Measurements from ENCODE around the gene CCT6A. TPM values are rescaled to one million over a fixed set of nuclear protein-coding genes. Genes with fewer than 3 reads are reported as not detected.
"Not testable (repeated sequence)": the region's sequence is repeated elsewhere in the genome, so short reads cannot be mapped to it uniquely, and the experiment has no call there.

Gene CCT6A
- total RNA-seq, 1 experiment from 2014 or later: 278 TPM

DNA sequence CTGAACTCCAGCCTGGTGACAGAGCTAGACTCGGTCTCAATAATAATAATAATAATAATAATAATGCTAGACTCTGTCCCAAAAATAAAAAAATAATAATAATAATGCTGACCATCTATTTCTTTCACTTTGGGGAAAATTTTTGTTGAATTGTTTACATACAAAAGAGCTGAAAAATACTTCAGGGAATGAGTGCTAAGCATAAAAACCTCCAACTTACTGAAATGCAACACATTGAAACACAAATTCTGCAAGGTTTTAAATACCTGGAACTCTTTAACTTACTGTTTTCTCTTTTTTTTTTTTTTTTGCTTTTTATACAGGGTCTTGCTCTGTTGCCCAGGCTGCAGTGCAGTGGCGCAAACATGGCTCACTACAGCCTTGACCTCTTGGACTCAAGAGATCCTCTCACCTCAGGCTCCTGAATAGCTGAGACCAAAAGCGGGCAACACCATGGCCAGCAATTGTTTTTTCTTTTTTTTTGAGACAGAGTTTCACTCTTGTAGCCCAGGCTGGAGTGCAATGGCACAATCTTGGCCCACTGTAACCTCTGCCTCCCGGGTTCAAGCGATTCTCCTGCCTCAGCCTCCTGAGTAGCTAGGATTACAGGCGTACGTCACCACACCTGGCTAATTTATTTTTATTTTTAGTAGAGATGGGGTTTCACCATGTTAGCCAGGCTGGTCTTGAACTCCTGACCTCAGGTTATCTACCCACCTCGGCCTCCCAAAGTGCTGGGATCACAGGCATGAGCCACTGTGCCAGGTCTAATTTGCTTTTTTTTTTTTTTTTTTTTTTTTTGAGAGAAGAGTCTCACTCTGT, 46.8 kb downstream of the CCT6A start:
- DNase-seq (ENCODE audit: low spot score): not testable (repeated sequence)

DNA sequence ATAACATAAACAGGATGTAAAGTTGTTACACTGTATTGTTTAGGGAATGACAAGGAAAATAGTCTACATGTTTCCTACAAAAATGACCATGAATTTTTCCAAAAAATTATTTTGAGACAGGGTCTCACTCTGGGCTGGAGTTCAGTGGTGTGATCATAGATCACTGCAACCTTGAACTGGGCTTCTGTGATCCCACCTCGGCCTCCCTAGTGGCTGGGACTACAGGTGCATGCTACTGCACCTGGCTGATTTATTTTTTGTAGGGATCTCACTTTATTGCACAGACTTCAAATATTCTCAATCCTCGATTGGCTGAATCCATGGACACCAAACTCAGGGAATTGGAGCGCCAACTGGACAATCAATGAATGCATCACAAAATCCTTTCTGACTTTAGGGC, 48.1 kb downstream of the CCT6A start:
- DNase-seq (ENCODE audit: low spot score): no peak

DNA sequence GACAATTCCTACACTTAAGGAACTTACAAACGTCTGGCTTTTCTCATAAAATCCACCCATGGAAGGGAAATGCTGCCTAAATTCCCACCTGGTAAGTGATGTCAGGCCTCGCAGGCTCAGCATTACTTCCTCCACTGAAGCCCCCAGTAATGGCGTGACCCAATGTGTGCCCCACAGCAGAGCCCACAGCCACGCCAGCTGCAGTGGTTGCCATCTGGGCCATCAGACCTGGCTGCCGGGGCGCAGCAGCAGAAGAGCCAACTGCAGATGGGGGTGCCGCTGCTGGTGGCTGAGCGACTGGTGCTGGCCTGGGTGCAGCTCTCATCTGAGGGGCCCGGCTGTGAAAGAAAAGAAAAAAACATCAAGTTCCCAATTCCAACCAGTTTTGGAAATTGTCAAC, 52.6 kb downstream of the CCT6A start:
- DNase-seq (ENCODE audit: low spot score): not testable (repeated sequence)

DNA sequence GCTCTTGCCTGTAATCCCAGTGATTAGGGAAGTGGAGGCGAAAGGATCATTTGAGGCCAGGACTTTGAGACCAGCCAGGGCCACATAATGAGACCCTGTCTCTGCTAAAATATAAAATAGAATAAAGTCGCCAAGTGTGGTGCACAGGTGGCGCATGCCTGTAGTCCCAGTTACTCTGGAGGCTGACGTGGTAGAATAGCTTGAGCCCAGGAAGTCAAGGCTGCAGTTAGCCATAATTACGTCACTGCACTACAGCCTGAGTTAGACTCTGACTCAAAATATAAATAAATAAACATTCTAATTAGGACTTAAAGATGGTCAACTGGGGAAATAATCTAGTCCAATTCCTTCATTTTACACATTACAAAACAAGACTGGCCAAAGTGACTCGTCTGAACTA, 53.9 kb downstream of the CCT6A start:
- peak; percentile 69 for DNase-seq (ENCODE audit: low spot score)

DNA sequence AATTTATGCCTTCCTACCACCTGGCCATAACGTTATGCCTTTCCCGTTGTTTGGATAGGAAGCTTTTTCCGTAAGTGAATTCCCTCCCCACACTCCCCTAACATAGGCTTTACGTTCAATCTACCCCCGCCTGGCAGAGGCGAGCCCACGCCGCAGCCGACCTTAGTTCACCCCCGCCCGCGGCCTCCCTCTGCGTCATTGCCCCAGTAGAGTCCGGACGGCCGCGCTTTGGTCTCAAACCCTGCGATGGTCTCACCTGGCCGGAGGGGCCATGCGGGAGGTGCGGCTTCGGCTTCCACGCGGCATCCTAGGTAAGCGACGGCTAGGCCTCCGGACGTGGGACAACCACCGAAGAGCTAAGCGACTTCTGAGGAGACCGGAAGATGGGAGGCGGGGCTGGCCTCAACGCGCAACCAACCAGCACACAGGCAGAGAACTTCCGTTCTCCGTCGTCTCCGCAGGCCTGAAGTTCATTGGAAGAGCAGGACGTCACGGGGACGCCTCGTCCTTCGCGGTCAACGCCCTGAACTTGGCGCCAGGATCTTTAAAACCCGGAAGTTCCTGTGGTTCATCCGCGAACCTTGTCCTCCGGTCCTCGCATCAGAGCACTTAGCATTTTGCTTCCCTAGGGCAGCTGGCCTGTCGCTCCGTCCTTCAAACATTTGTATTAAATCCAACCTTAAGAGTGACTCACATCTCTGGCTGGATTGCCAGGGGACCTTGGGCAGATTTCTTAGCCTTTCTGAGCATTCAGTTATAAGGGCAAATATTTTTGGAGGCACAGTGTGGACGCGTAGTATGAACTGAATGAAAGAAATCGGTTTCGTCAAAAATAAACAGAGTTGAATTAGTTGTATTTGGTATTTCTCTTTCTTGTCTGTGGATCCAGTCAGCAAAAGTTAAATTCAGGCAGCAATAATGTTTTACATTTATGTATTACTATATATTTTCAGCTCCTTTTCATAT, 54.8 kb downstream of the CCT6A start, which contains the start of gene CHCHD2:
Gene CHCHD2 (minus strand): TSS at position 369 of the 966 bp plus-strand sequence. CDS start 63 bp downstream, at position 306.
- peak; percentile 99 for DNase-seq (ENCODE audit: low spot score)

DNA sequence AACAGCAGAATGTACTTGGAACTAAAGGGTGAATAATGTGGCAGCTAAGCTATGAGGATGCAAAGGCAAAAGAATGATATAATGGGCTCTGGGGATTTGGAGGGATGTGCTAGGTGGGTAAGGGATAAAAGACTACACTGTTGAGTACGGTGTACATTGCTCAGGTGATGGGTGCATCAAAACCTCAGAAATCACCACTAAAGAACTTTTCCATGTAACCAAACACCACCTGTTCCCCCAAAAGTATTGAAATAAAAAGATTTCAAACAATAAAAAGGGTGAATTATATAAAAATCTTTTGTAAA, 56.3 kb downstream of the CCT6A start:
- no peak for DNase-seq (ENCODE audit: low spot score)

DNA sequence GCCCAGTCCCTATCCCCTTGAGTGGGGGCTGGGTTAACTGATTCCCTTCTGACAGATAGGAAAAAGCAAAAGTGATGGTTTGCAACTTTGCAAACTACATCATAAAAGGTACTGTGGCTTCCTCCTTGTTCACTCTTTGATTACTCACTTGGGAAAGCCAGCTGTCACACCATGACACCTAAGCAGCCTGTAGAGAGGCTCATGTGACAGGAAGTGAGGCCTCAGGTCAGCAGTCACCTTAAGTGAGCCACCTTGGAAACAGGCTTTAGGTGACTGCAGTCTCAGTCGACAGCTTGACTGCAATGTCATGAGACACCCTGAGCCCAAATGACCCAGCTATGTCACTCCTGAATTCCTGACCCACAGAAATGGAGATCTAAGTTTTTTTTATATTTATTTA, 59.0 kb downstream of the CCT6A start:
- no peak for DNase-seq (ENCODE audit: low spot score)

DNA sequence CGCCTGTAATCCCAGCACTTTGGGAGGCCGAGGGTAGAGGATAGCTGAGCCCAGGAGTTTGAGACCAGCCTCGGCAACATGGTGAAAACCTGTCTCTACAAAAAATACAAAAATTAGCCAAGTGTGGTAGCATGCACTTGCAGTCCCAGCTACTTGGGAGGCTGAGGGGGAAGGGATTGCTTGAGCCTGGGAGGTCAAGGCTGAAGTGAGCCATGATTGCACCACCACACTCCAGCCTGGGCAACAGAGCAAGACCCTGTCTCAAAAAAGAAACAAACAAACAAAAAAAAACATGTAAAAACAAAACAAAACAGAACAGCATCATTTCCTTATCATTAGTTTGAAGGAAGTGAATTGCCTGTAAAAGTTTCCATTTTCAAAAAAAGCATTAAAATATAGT, 60.7 kb downstream of the CCT6A start:
- DNase-seq (ENCODE audit: low spot score): not testable (repeated sequence)

Small RNAs within 50 kb of the gene (small RNA-seq; reads per million reads assigned to genes)
- gene SNORA15 (not detected), gene SNORA22B (1.3 reads per million, percentile 48 among the genes with 10 or more reads in this experiment)

Other genes with a start within 250 kb of the CCT6A start
- not detected in 2 replicates for gene SEPTIN14, start 189.0 kb upstream of the CCT6A start, total RNA-seq (2014; rRNA removed; shearing (Covaris generic))
- 0.08 and 1.0 TPM in 2 replicates for gene ZNF713, start 164.3 kb upstream of the CCT6A start, total RNA-seq (2014; rRNA removed; shearing (Covaris generic))
- gene MRPS17, start 99.9 kb upstream of the CCT6A start, total RNA-seq (2014; rRNA removed; shearing (Covaris generic)): 19.5 and 20.3 TPM in 2 replicates
- gene NIPSNAP2, start 87.2 kb upstream of the CCT6A start, total RNA-seq (2014; rRNA removed; shearing (Covaris generic)): 9.5 and 10.9 TPM in 2 replicates
- 126 and 130 TPM in 2 replicates for gene PSPH, start 321 bp upstream of the CCT6A start, total RNA-seq (2014; rRNA removed; shearing (Covaris generic))
- gene SUMF2, start 12.5 kb downstream of the CCT6A start, total RNA-seq (2014; rRNA removed; shearing (Covaris generic)): 142 and 147 TPM in 2 replicates
- 1.5 and 1.7 TPM in 2 replicates for gene PHKG1, start 41.2 kb downstream of the CCT6A start, total RNA-seq (2014; rRNA removed; shearing (Covaris generic))
- 856 and 1,027 TPM in 2 replicates for gene CHCHD2, start 54.7 kb downstream of the CCT6A start, total RNA-seq (2014; rRNA removed; shearing (Covaris generic))
- not detected in 2 replicates for gene NUPR2, start 64.7 kb downstream of the CCT6A start, total RNA-seq (2014; rRNA removed; shearing (Covaris generic))